ENCODE results near the gene ETV3. TPM values are rescaled to one million over a fixed set of nuclear protein-coding genes. Genes with fewer than 3 reads are reported as not detected.

The ETV3 gene
- total and polyA plus RNA-seq, 2 donors (not counting 1 experiment from before 2014, with no cell fraction given) = 9.9 to 11.4 TPM

- H3K4me3 ChIP-seq (replicated peaks in 1 of 4; ENCODE audit: control extremely low read depth in 1 of 4, insufficient read depth in 1 of 4, low read depth in 3 of 4, low read length in 4 of 4) = no peak overlapping the region
- no peak overlapping the region for H2AFZ ChIP-seq (ENCODE audit: low read length)
- no peaks in the 10 kb centered on the region for H3K36me3 ChIP-seq (ENCODE audit: control insufficient read depth, insufficient read depth, low read length)
- H3K27ac ChIP-seq (ENCODE audit: insufficient read depth, low read length) = no peak overlapping the region
- no peak for DNase-seq (ENCODE audit: low read depth in 2 of 2)
- H3K27me3 ChIP-seq (ENCODE audit: control insufficient read depth, insufficient read depth, low read length) = peaks cover 2% of the 10 kb centered on the region
- no peaks in the 10 kb centered on the region for H3K9me3 ChIP-seq (ENCODE audit: control insufficient read depth, insufficient read depth, low read depth, low read length)
- TF ChIP-seq CTCF (conservative IDR thresholded peaks at IDR 0.05 in 1 of 2, IDR thresholded peaks at IDR 0.05 in 1 of 2; ENCODE audit: low read depth in 1 of 2, low read length in 2 of 2) (no peak), EZH2 (IDR thresholded peaks at IDR 0.05; ENCODE audit: low read length, missing control alignments) (no peak)
- no peak overlapping the region for H3K4me2 ChIP-seq (ENCODE audit: extremely low read depth, insufficient read depth, low read length)
- H4K20me1 ChIP-seq (ENCODE audit: control insufficient read depth, extremely low read depth, insufficient read depth, low read length) = no peaks in the 10 kb centered on the region
- H3K4me1 ChIP-seq (ENCODE audit: control insufficient read depth, extremely low read depth, insufficient read depth, low read length) = no peaks in the 10 kb centered on the region
- no peak overlapping the region for H3K9ac ChIP-seq (ENCODE audit: insufficient read depth, low read length)
- no peaks in the 10 kb centered on the region for H3K79me2 ChIP-seq (ENCODE audit: control insufficient read depth, insufficient read depth, low read length)
Measured at GRCh38 chr1:157089789-157090188, 48.4 kb downstream of the ETV3 start.

DNA sequence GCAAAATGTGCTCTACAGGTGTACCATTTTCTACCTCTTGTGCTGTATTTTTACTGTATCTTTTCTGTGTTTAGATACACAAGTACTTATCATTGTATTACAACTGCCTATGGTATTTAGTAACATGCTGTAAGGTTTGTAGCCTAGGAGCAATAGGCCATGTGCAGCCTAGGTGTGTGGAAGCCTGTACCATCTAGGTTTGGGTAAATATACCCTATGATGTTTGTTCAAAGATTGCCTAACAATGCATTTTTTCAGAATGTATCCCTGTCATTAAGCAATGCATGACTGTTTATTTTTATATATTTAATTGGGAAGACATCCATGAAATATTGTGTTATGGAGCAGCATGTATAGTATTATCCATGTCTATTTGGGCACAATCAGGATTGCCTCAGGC lies 49.6 kb downstream of the ETV3 start:
- TF ChIP-seq EZH2 (IDR thresholded peaks at IDR 0.05; ENCODE audit: low read length, missing control alignments) = no peak
- no peak for TF ChIP-seq CTCF (conservative IDR thresholded peaks at IDR 0.05 in 1 of 2, IDR thresholded peaks at IDR 0.05 in 1 of 2; ENCODE audit: low read depth in 1 of 2, low read length in 2 of 2)
- no peaks in the 10 kb centered on the region for H3K4me1 ChIP-seq (ENCODE audit: control insufficient read depth, extremely low read depth, insufficient read depth, low read length)
- H3K9ac ChIP-seq (ENCODE audit: insufficient read depth, low read length) = no peak overlapping the region
- H3K36me3 ChIP-seq (ENCODE audit: control insufficient read depth, insufficient read depth, low read length) = no peaks in the 10 kb centered on the region
- no peak overlapping the region for H3K27ac ChIP-seq (ENCODE audit: insufficient read depth, low read length)
- no peak for DNase-seq (ENCODE audit: low read depth in 2 of 2)
- no peaks in the 10 kb centered on the region for H3K79me2 ChIP-seq (ENCODE audit: control insufficient read depth, insufficient read depth, low read length)
- no peaks in the 10 kb centered on the region for H4K20me1 ChIP-seq (ENCODE audit: control insufficient read depth, extremely low read depth, insufficient read depth, low read length)
- peaks cover 2% of the 10 kb centered on the region for H3K27me3 ChIP-seq (ENCODE audit: control insufficient read depth, insufficient read depth, low read length)
- no peak overlapping the region for H3K4me2 ChIP-seq (ENCODE audit: extremely low read depth, insufficient read depth, low read length)
- no peak overlapping the region for H3K4me3 ChIP-seq (replicated peaks in 1 of 4; ENCODE audit: control extremely low read depth in 1 of 4, insufficient read depth in 1 of 4, low read depth in 3 of 4, low read length in 4 of 4)
- no peaks in the 10 kb centered on the region for H3K9me3 ChIP-seq (ENCODE audit: control insufficient read depth, insufficient read depth, low read depth, low read length)
- no peak overlapping the region for H2AFZ ChIP-seq (ENCODE audit: low read length)

- H3K4me1 ChIP-seq (ENCODE audit: control insufficient read depth, extremely low read depth, insufficient read depth, low read length) = no peaks in the 10 kb centered on the region
- H3K27me3 ChIP-seq (ENCODE audit: control insufficient read depth, insufficient read depth, low read length) = peaks cover 3% of the 10 kb centered on the region
- H3K79me2 ChIP-seq (ENCODE audit: control insufficient read depth, insufficient read depth, low read length) = no peaks in the 10 kb centered on the region
- H3K27ac ChIP-seq (ENCODE audit: insufficient read depth, low read length) = no peak overlapping the region
- no peak for DNase-seq (ENCODE audit: low read depth in 2 of 2)
- H3K4me3 ChIP-seq (replicated peaks in 1 of 4; ENCODE audit: control extremely low read depth in 1 of 4, insufficient read depth in 1 of 4, low read depth in 3 of 4, low read length in 4 of 4) = no peak overlapping the region
- no peak for TF ChIP-seq CTCF (conservative IDR thresholded peaks at IDR 0.05 in 1 of 2, IDR thresholded peaks at IDR 0.05 in 1 of 2; ENCODE audit: low read depth in 1 of 2, low read length in 2 of 2)
- TF ChIP-seq EZH2 (IDR thresholded peaks at IDR 0.05; ENCODE audit: low read length, missing control alignments) = no peak
- no peak overlapping the region for H3K4me2 ChIP-seq (ENCODE audit: extremely low read depth, insufficient read depth, low read length)
- no peaks in the 10 kb centered on the region for H3K36me3 ChIP-seq (ENCODE audit: control insufficient read depth, insufficient read depth, low read length)
- no peaks in the 10 kb centered on the region for H3K9me3 ChIP-seq (ENCODE audit: control insufficient read depth, insufficient read depth, low read depth, low read length)
- no peak overlapping the region for H3K9ac ChIP-seq (ENCODE audit: insufficient read depth, low read length)
- H2AFZ ChIP-seq (ENCODE audit: low read length) = no peak overlapping the region
- H4K20me1 ChIP-seq (ENCODE audit: control insufficient read depth, extremely low read depth, insufficient read depth, low read length) = no peaks in the 10 kb centered on the region
Measured at GRCh38 chr1:157087030-157087429, 51.2 kb downstream of the ETV3 start.
